ENCODE data around the gene ROM1.
A peak's percentile ranks its signal among the peaks of the same experiment; 100 is the strongest.

Gene ROM1

DNA sequence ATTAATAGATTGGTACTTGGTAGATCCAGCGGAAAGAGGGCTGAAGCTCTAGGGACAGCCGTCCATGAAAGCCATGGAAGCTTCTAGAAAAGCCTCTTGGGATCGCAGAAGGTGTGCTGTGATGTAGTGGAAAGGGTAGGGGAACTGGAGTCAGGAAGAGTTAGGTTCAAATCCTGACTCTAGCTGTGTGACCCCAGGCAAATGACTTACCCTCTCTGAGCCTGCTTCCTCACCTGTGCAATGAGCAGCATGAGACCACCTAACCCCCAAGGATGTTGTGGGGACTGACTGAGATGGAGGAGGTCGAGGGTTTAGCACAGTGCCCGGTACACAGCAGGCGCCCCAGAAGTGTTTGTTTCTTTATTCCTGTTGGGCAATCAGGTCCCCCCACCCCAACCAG is 2.7 kb upstream of the ROM1 start:
- H3K4me2 ChIP-seq (ENCODE audit: low read depth, low read length, poor library complexity, severe bottlenecking) = no peak overlapping the region
- H3K27me3 ChIP-seq (ENCODE audit: low read length) = no peaks in the 10 kb centered on the region
- TF ChIP-seq, protein P1, sequence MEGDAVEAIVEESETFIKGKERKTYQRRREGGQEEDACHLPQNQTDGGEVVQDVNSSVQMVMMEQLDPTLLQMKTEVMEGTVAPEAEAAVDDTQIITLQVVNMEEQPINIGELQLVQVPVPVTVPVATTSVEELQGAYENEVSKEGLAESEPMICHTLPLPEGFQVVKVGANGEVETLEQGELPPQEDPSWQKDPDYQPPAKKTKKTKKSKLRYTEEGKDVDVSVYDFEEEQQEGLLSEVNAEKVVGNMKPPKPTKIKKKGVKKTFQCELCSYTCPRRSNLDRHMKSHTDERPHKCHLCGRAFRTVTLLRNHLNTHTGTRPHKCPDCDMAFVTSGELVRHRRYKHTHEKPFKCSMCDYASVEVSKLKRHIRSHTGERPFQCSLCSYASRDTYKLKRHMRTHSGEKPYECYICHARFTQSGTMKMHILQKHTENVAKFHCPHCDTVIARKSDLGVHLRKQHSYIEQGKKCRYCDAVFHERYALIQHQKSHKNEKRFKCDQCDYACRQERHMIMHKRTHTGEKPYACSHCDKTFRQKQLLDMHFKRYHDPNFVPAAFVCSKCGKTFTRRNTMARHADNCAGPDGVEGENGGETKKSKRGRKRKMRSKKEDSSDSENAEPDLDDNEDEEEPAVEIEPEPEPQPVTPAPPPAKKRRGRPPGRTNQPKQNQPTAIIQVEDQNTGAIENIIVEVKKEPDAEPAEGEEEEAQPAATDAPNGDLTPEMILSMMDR (IDR thresholded peaks at IDR 0.05; ENCODE audit: insufficient read depth, low read length, poor library complexity, severe bottlenecking) = no peak
- TF ChIP-seq EZH2phosphoT487 (conservative IDR thresholded peaks at IDR 0.05; ENCODE audit: low read length) = no peak
- H3K36me3 ChIP-seq (ENCODE audit: low read length) = no peaks in the 10 kb centered on the region
- H3K27ac ChIP-seq (ENCODE audit: low read depth, low read length) = no peak overlapping the region
- peaks cover 14% of the 10 kb centered on the region for H3F3A ChIP-seq (ENCODE audit: insufficient read depth)
- peaks cover 12% of the 10 kb centered on the region; the same call in 1 of the 2 replicates for H3K79me2 ChIP-seq (ENCODE audit: insufficient read depth, low read length)
- H4K20me1 ChIP-seq (ENCODE audit: low read depth, low read length) = no peaks in the 10 kb centered on the region
- H3K9me2 ChIP-seq (replicated peaks; ENCODE audit: insufficient read depth, low read length) = no peaks in the 10 kb centered on the region
- no peak overlapping the region for H3K9ac ChIP-seq (ENCODE audit: low read length)
- no peaks in the 10 kb centered on the region for H3K9me3 ChIP-seq (ENCODE audit: insufficient read depth, low read length)
- H2AFZ ChIP-seq (ENCODE audit: low read depth, low read length, severe bottlenecking) = no peak overlapping the region
- H3K4me3 ChIP-seq (ENCODE audit: insufficient read depth, low read length, poor library complexity, severe bottlenecking) = no peak overlapping the region

DNA sequence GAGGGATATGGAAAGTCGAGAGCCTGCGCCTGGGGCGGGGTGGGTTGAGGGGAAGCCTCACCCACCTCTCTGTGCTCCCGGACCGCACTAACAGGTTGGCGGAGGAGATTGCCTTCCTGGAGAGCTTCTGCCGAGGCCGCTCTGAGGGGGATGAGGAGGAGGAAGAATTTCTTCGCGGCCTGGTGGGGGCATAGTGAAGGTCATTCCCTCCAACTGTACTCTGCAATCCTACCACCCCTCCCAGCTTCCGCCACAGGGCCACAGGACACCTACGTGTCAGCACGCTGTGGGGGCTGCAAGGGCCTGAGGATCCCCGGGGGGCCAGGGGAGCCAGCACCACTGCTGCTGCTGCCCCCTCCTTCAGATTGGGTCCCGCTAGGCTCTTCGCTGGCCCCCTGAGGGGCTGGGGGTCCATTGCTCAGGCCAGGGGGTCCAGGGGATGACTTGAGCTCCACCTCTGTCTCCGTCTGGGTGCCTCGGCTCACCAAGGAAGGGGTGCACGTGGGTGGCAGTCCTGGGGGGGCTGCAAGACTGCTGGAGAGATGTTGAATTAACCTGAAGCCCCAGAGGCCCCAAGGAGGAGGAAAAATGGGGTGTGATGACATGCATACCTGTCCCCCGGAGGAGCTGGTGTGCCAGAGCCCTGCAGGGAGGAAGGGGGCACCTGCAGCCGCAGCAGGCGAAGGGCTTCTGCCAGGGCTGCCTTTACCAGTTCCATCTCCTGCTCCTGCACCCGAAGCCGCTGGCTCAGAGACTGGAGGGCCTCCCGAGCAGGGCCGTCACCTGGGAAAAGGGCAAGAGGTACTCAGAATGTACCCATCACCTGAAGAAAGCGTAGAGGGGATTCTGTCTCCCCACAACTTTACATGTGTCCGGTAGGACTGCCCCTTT is 2.0 kb upstream of the ROM1 start:
- TF ChIP-seq, protein P1 (IDR thresholded peaks at IDR 0.05; ENCODE audit: insufficient read depth, low read length, poor library complexity, severe bottlenecking) = no peak
- no peak for TF ChIP-seq EZH2phosphoT487 (conservative IDR thresholded peaks at IDR 0.05; ENCODE audit: low read length)
- peaks cover 12% of the 10 kb centered on the region; the same call in 1 of the 2 replicates for H3K79me2 ChIP-seq (ENCODE audit: insufficient read depth, low read length)
- H3K27me3 ChIP-seq (ENCODE audit: low read length) = no peaks in the 10 kb centered on the region
- H3K9me2 ChIP-seq (replicated peaks; ENCODE audit: insufficient read depth, low read length) = no peaks in the 10 kb centered on the region
- H2AFZ ChIP-seq (ENCODE audit: low read depth, low read length, severe bottlenecking) = peak overlapping the region; percentile 58
- H3K9ac ChIP-seq (ENCODE audit: low read length) = peak overlapping the region; percentile 97
- peak overlapping the region; percentile 90 for H3K4me2 ChIP-seq (ENCODE audit: low read depth, low read length, poor library complexity, severe bottlenecking)
- H3K9me3 ChIP-seq (ENCODE audit: insufficient read depth, low read length) = no peaks in the 10 kb centered on the region
- H4K20me1 ChIP-seq (ENCODE audit: low read depth, low read length) = no peaks in the 10 kb centered on the region
- peak overlapping the region; percentile 81 for H3K4me3 ChIP-seq (ENCODE audit: insufficient read depth, low read length, poor library complexity, severe bottlenecking)
- H3K27ac ChIP-seq (ENCODE audit: low read depth, low read length) = peak overlapping the region; percentile 88
- peaks cover 14% of the 10 kb centered on the region for H3F3A ChIP-seq (ENCODE audit: insufficient read depth)
- no peaks in the 10 kb centered on the region for H3K36me3 ChIP-seq (ENCODE audit: low read length)

GRCh38 chr11:62611705-62612365 is 1.2 kb upstream of the ROM1 start:
- no peaks in the 10 kb centered on the region for H3K27me3 ChIP-seq (ENCODE audit: low read length)
- H3K4me2 ChIP-seq (ENCODE audit: low read depth, low read length, poor library complexity, severe bottlenecking) = peak overlapping the region; percentile 90
- peak overlapping the region; percentile 97 for H3K9ac ChIP-seq (ENCODE audit: low read length)
- H3K9me2 ChIP-seq (replicated peaks; ENCODE audit: insufficient read depth, low read length) = no peaks in the 10 kb centered on the region
- H3K27ac ChIP-seq (ENCODE audit: low read depth, low read length) = peak overlapping the region; percentile 88
- peaks cover 12% of the 10 kb centered on the region; the same call in 1 of the 2 replicates for H3K79me2 ChIP-seq (ENCODE audit: insufficient read depth, low read length)
- peaks cover 14% of the 10 kb centered on the region for H3F3A ChIP-seq (ENCODE audit: insufficient read depth)
- H3K36me3 ChIP-seq (ENCODE audit: low read length) = no peaks in the 10 kb centered on the region
- H3K9me3 ChIP-seq (ENCODE audit: insufficient read depth, low read length) = no peaks in the 10 kb centered on the region
- TF ChIP-seq, protein P1 (IDR thresholded peaks at IDR 0.05; ENCODE audit: insufficient read depth, low read length, poor library complexity, severe bottlenecking) = no peak
- TF ChIP-seq EZH2phosphoT487 (conservative IDR thresholded peaks at IDR 0.05; ENCODE audit: low read length) = no peak
- H4K20me1 ChIP-seq (ENCODE audit: low read depth, low read length) = no peaks in the 10 kb centered on the region
- H2AFZ ChIP-seq (ENCODE audit: low read depth, low read length, severe bottlenecking) = peak overlapping the region; percentile 58
- peak overlapping the region; percentile 81 for H3K4me3 ChIP-seq (ENCODE audit: insufficient read depth, low read length, poor library complexity, severe bottlenecking)

Data from SU-DHL-6 (cell line).